ENCODE results near the gene ZBTB16. TPM values are rescaled to one million over a fixed set of nuclear protein-coding genes. Genes with fewer than 3 reads are reported as not detected.

Gene ZBTB16
- total RNA-seq, 1 experiment from 2014 or later: 0.21 TPM

GRCh38 chr11:114089748-114090147 lies 30.2 kb downstream of the ZBTB16 start:
- no TSS peak for BruUV-seq (replicated peaks)
- CTCF ChIA-PET: no interaction called here

DNA sequence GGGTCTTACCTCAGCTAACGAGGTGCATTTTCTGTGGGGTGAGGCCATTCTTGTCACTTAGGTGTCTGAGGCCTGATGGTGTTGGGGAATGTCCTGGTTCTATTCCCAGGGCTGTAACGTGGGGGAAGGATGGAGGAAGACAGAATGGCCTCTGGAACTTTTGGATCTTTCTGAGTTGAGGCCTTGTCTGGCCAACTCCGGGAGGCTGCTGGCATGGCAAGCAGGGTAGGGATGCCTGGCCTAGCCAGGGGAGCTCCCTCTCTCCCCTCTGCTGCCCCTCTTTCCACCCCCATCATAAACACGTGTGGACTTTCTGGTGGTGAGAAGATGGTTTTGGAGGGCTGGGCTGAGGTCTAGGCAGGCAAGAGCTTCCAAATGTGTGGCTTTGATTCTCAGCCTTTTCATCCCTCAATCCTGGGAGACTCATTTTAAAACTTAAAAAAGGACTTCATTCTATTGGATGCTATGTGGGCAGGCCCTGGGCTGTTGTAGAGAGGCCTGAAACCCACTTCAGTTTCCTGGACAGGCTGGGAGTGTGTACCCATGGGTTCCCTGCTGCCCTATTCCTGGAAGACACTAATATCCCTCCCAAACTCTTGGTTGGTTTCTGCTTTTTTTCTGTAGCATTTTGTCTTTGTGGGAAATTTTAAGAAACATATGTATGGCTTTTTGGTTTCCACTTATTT lies 30.9 kb downstream of the ZBTB16 start:
- DNase-seq (ENCODE audit: low read depth, low spot score) (no peak), ATAC-seq (no peak)
- Histone ChIP-seq H3K27me3 (ENCODE audit: control insufficient read depth, insufficient read depth, low read length) (no peaks in the 10 kb centered on the region), H3K9me3 (ENCODE audit: control insufficient read depth, insufficient read depth, low read depth, low read length) (no peaks in the 10 kb centered on the region), H3K36me3 (ENCODE audit: control insufficient read depth, insufficient read depth, low read length) (no peaks in the 10 kb centered on the region), H3K4me3 (ENCODE audit: low read depth in 2 of 2, low read length in 2 of 2) (no peak overlapping the region), H3K4me1 (ENCODE audit: control insufficient read depth, insufficient read depth, low read length) (no peaks in the 10 kb centered on the region), H3K27ac (ENCODE audit: low read length) (no peak overlapping the region)
- in situ Hi-C loops (cut with HindIII; ENCODE audit: low pct_unique_long_range_greater_than_20kb, low sequenced_read_pairs): no loop called here
- intact Hi-C loops (cut with micrococcal nuclease; ENCODE audit: unreplicated experiment): no loop called here
- TF ChIP-seq TCF7L2 (IDR thresholded peaks at IDR 0.05; ENCODE audit: low read depth, low read length) (no peak), SIN3A (IDR thresholded peaks at IDR 0.05; ENCODE audit: borderline replicate concordance, insufficient read depth, low read depth, low read length) (no peak), POLR2AphosphoS5 (IDR thresholded peaks at IDR 0.05; ENCODE audit: low read depth, low read length) (no peak)
- TF ChIP-seq, protein P1, sequence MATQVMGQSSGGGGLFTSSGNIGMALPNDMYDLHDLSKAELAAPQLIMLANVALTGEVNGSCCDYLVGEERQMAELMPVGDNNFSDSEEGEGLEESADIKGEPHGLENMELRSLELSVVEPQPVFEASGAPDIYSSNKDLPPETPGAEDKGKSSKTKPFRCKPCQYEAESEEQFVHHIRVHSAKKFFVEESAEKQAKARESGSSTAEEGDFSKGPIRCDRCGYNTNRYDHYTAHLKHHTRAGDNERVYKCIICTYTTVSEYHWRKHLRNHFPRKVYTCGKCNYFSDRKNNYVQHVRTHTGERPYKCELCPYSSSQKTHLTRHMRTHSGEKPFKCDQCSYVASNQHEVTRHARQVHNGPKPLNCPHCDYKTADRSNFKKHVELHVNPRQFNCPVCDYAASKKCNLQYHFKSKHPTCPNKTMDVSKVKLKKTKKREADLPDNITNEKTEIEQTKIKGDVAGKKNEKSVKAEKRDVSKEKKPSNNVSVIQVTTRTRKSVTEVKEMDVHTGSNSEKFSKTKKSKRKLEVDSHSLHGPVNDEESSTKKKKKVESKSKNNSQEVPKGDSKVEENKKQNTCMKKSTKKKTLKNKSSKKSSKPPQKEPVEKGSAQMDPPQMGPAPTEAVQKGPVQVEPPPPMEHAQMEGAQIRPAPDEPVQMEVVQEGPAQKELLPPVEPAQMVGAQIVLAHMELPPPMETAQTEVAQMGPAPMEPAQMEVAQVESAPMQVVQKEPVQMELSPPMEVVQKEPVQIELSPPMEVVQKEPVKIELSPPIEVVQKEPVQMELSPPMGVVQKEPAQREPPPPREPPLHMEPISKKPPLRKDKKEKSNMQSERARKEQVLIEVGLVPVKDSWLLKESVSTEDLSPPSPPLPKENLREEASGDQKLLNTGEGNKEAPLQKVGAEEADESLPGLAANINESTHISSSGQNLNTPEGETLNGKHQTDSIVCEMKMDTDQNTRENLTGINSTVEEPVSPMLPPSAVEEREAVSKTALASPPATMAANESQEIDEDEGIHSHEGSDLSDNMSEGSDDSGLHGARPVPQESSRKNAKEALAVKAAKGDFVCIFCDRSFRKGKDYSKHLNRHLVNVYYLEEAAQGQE (IDR thresholded peaks at IDR 0.05; ENCODE audit: insufficient read depth in 1 of 2, low read depth in 2 of 2, low read length in 1 of 2): no peak
- TF ChIP-seq, protein P2, sequence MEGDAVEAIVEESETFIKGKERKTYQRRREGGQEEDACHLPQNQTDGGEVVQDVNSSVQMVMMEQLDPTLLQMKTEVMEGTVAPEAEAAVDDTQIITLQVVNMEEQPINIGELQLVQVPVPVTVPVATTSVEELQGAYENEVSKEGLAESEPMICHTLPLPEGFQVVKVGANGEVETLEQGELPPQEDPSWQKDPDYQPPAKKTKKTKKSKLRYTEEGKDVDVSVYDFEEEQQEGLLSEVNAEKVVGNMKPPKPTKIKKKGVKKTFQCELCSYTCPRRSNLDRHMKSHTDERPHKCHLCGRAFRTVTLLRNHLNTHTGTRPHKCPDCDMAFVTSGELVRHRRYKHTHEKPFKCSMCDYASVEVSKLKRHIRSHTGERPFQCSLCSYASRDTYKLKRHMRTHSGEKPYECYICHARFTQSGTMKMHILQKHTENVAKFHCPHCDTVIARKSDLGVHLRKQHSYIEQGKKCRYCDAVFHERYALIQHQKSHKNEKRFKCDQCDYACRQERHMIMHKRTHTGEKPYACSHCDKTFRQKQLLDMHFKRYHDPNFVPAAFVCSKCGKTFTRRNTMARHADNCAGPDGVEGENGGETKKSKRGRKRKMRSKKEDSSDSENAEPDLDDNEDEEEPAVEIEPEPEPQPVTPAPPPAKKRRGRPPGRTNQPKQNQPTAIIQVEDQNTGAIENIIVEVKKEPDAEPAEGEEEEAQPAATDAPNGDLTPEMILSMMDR (IDR thresholded peaks at IDR 0.05): no peak
- no TSS peak for BruUV-seq (replicated peaks)
- ChIA-PET POLR2A (no interaction called here), CTCF (no interaction called here)

More at GRCh38 chr11:114089748-114090147, 30.2 kb downstream of the ZBTB16 start:
- DNase-seq (ENCODE audit: low read depth, low spot score): no peak
- no peak for ATAC-seq
- TF ChIP-seq SIN3A (IDR thresholded peaks at IDR 0.05; ENCODE audit: borderline replicate concordance, insufficient read depth, low read depth, low read length): no peak
- TF ChIP-seq TCF7L2 (IDR thresholded peaks at IDR 0.05; ENCODE audit: low read depth, low read length): no peak
- TF ChIP-seq, protein P2 (IDR thresholded peaks at IDR 0.05): no peak
- TF ChIP-seq, protein P1 (IDR thresholded peaks at IDR 0.05; ENCODE audit: insufficient read depth in 1 of 2, low read depth in 2 of 2, low read length in 1 of 2): no peak
- no peak for TF ChIP-seq POLR2AphosphoS5 (IDR thresholded peaks at IDR 0.05; ENCODE audit: low read depth, low read length)
- Histone ChIP-seq H3K4me3 (ENCODE audit: low read depth in 2 of 2, low read length in 2 of 2) (no peak overlapping the region), H3K27me3 (ENCODE audit: control insufficient read depth, insufficient read depth, low read length) (no peaks in the 10 kb centered on the region; the same call in 1 of the 2 replicates), H3K9me3 (ENCODE audit: control insufficient read depth, insufficient read depth, low read depth, low read length) (no peaks in the 10 kb centered on the region), H3K4me1 (ENCODE audit: control insufficient read depth, insufficient read depth, low read length) (no peaks in the 10 kb centered on the region), H3K36me3 (ENCODE audit: control insufficient read depth, insufficient read depth, low read length) (no peaks in the 10 kb centered on the region), H3K27ac (ENCODE audit: low read length) (no peak overlapping the region)
- POLR2A ChIA-PET: no interaction called here
- in situ Hi-C loops (cut with HindIII; ENCODE audit: low pct_unique_long_range_greater_than_20kb, low sequenced_read_pairs) (no loop called here), intact Hi-C loops (cut with micrococcal nuclease; ENCODE audit: unreplicated experiment) (no loop called here)

Measured in Panc1 (cell line).